CD4-positive, alpha-beta T cell treated with Interferon alpha-2 for 1 hour (primary cell): ENCODE data around the gene OCEL1.

ENCODE experiments used
- DNase-seq, 2 donors: peaks; one replicate each; pipeline ENCODE4 v3.0.0-alpha.2; 2020 to 2022

OCEL1 gene

DNA sequence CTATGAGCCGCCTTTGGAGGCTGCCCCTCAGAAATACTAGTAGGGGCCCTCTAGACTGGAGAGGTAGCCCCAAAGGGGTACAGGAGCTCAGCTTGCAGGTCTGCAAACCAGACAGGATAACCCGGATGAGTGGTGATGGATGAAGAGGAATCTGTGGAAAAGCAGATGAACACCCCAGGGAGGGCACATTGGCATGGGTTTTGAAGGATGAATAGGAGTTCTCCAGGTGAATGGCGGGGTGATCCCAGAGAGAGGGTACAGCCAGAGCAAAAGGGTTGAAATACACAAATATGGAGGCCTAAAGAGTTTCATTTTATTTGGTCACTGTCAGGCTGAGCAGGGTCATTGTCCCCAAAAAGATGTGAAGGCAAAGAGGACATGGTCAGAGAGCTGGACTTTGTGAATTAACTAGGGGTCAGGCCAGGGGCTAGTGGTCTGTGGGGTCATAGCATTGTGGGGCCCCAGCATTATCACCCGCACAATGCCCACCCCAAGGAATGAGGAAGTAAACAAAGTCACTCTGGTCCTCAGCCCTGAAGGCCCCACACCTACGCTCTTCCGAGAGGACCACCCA, 14.9 kb downstream of the OCEL1 start:
- DNase-seq = no peak

- DNase-seq = no peak
These were observed 16.6 kb downstream of the OCEL1 start for GRCh38 chr19:17242431-17243208.

DNA sequence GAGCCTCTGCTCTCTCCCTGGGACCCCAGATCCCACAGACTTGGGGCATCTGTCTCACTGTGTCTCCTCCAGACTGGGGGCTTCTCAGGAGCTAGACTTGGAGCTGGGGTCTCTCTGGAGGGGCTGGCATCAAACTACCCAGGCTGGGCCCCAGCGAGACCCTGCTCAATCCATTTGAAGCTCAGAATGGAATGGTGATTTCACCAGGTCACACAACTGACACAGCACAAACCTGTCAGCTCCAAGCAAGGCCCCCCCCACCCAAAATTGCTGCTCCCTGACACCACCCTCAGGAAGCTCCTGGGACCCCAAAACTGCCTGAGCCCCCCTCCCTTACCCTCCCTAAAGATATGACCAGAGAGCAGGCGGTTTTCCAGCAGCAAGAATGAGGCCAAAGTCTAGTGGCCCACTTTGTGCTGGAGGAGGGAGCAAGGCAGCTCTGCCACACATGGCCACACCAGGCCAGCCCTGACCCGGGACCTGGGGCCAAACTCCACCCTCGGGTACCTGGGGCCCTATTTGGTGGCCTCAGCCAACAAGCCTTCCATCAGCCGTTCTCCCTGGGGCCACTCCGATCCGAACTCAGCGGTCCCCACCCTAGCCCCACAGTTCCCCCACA, 17.3 kb downstream of the OCEL1 start:
- DNase-seq = no peak

DNA sequence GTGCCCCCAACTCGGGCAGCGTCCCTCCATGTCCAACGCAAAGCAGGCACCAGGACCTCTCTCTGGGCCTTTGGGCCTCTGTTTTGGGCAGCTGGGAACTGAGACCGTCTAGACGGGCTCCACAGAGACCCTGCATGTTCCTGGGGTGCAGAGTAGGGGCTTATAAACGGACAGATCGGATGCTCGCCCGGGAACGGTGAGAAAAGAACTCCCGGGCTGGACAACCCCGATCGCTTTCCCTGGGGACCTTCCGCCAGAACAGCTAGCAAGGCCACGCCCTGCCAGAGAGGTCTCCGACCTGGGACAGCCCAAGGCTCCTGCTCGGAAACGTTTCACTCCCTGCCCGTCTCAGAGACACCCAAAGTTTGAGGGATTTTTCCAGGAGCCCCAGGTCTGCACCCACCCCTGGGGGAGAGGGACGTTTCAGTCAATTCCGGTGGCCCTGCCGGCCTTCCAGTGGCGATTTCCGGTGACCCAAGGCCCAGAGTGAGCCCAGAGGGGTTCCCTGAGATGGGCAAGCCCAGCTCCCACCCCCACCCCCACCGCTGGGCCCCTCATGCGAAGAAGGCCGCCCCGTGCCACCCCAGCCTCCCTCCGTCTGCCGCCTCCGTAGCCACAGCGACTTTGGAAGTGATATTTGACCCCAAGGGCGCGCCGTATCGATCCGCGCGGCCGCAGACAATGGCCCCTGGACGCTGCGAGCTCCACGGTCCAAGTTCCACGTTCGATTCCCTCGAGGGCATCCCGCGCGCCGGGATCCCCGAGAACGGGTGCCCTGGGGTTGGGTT, 18.0 kb downstream of the OCEL1 start:
- DNase-seq = no peak

DNA sequence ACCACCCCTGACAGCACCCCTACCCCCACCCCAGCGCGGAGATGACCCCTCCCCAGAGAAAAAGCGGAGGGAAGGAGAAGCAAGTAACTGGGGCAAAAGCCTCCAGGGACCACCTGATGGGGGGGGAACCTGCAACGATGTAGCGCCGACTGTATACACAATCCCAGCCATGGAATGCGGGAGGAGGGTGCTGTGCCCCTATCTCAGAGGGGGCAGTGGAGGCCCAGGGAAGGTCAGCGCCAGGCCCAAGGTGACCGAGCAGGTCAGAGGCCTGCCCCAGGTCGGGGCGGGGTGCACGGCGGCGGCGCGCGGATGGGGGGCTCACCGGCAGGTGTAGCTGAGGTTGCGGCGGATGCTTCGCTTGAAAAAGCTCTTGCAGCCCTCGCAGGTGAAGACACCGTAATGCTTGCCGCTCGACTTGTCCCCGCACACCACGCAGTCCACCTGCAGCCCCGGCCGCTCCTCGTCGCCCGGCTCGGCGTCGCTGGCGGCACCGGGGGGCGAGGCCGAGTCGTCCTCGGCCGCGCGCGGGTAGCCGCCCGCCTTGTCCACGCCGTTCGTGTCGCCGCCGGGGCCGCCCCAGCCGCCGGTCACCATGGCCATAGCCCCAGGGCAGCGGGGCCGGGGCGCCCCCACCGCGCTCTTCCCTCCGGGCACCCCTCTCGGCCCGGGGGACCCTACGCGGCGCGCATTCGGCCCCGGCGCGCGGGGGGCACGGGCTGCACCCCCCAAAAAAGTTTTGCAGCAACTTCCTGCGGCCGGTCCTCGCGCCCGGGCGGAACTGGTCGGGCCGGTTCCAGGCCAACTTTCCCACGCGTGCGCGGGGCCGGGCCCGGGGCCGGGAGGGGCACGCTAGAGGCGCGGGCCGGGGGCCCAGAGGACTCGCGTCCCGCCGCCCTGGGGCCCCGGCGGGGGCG, 18.9 kb downstream of the OCEL1 start:
- no peak for DNase-seq

DNA sequence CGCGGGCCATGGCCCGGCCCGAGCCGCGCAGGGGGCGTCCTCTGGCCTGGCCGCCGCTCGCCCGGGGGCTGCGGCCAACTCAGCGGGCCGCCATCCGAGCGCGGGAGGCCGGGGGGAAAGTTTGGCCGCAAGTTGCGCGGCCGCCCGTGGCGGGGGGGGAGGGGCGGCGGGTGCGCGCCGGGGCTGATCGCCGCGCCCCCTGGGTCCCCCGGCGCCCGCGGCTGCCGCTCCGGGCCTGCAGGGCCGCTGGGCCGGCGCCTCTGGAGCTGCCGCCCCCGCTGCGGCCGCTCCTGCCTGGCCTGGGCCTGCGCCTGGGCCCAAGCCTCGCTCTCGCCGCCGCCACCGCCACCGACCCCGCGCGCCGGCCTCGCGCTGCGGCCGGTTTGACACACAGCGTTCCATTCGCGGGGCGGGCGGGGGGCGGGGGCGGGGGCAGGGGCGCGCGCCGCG, 19.5 kb downstream of the OCEL1 start, which contains the start of gene NR2F6:
Gene NR2F6 (minus strand): TSS at position 385 of the 450 bp plus-strand sequence. CDS start 699 bp downstream, outside the sequence.
- no peak for DNase-seq

DNA sequence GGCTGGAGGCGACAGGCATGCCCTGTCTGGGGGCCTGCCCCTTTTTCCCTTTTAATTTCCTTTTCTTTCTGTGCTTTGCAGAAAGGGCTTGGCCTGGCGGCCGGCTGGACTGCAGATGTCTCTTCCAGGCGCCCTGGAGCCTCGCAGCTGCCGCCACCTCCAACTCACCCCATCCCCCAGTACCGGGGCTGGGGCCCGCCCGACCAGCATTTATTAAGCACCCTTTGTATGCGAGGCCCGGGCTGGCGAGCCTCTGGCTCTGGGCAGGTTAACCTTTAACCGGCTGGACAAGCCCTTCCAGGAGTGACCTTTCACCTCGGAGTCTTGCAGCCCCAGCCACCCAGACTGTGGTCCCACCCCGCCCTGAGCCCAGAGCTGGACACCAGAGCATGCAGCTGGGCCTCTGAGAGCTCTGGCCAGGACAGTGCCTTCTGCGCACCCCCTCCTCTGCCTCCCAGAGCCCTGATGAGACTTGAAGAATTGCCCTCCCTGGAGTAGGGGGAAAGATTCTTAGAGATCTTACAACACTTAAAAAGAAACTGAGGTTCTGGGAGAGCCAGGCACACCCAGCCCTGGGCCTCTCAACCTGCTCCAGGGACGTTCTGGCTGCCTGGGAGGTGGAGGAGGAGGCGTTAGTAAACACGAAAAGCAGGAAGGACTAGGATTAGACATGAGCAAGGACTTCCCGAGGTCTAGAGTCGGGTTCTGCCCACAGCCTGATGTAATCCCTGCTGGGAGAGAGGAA, 20.8 kb downstream of the OCEL1 start:
- DNase-seq = no peak

GRCh38 chr19:17248011-17248776, 22.2 kb downstream of the OCEL1 start:
- no peak for DNase-seq

GRCh38 chr19:17249887-17250548, 24.0 kb downstream of the OCEL1 start:
- no peak for DNase-seq

GRCh38 chr19:17254636-17255035, 28.6 kb downstream of the OCEL1 start:
- no peak for DNase-seq

DNA sequence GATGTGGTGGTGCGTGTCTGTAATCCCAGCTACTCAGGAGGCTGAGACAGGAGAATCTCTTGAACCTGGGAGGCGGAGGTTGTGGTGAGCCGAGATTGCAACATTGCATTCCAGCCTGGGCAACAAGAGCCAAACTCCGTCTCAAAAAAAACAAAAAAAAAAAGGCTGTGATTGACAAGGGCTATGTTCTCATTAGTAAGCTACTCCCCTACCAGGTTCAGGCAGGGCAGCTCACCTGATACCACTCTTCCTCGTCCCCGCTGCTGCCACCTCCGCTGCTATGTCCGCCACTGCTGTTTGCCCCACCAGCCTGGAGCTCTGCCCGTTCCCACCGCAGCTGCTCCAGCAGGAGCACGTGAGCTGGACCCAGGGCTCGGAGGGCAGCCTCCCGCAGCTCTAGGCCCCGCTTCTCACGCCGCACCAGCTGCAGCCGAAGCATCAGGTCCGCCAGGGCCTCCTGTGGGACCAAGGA, 29.2 kb downstream of the OCEL1 start:
- DNase-seq = no peak

DNA sequence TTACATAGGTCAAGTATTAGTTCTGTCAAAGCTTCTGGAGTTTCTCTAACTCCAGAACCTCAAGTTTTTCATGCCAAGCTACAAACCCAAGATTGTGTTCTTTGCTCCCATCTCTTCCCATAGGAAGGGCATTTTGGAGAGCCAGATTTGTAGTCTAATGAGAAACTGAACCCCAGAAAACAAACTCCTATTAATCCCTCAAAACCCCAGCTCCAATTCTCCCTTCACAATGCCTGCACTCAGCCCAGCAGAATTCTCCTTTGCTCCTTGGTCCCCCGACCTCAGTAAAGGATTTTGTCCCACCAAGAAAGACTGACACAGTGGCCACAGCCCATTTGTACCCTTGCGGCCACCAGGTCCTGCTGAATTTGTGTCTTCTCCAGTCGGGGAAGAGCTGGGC, 30.1 kb downstream of the OCEL1 start:
- DNase-seq = no peak

- DNase-seq = no peak
These were observed 33.2 kb downstream of the OCEL1 start for GRCh38 chr19:17259118-17259780.

GRCh38 chr19:17259934-17260333, 33.9 kb downstream of the OCEL1 start:
- DNase-seq = no peak

DNA sequence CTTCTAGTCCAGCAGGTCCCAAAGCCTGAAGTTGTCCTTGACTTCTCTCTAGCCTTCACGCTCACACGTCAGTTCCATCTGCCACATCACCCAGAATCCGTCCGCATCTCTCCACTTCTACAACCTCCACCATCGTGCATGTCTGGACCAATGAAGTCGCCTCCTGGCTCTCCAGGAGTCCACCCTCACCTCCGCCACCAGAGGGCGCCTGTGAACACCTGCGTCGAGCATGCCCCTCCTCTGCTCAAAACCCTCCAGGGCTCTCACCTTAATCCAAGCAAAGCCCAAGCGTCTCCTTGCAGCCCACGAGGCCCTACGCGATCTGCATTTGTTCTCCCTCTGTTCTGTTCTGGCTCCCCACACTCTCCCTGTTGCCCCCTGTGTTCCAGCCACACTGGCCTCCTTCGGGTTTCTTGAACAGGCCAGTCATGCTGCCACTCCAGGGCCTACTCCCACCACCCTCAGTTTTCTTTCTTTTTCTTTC, 34.9 kb downstream of the OCEL1 start:
- peak; percentile 87 to 91 for DNase-seq

- no peak for DNase-seq
These were observed 36.5 kb downstream of the OCEL1 start for GRCh38 chr19:17262557-17262956.

GRCh38 chr19:17263712-17264640, 38.0 kb downstream of the OCEL1 start:
- no peak for DNase-seq

DNA sequence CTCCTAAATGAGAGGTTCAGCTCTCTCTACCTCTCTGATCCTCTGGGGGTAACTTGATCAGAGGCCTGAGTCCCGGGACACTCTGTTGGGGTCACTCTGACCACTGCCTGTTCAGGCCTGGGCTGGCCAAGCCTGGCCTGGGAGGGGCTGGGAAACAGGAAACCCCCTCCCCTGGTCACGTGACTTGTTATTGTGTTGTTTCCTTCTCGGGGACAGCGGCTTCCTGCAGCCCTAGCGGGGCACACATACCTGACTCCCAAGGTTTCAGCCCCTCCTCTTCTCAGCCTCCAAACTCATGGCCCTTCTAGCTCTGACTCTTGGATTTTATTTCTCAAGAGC, 38.6 kb downstream of the OCEL1 start, which contains the start of gene USHBP1:
Gene USHBP1 (minus strand): TSS at position 105 of the 339 bp plus-strand sequence. CDS start 446 bp downstream, outside the sequence.
- DNase-seq = no peak
